Ramos (cell line): ENCODE results near the gene CYP4Z1.
"Not testable (repeated sequence)": the region's sequence is repeated elsewhere in the genome, so short reads cannot be mapped to it uniquely, and the experiment has no call there.

ENCODE experiments used
- in situ Hi-C: fragments of 300-500 bp; cut with MboI; formaldehyde crosslinking; loops from one replicate; pipeline ENCODE4 v1.14.3; 2022; ENCODE audit warnings: low sequenced_read_pairs; ENCODE audit not compliant: unreplicated experiment

CYP4Z1 gene

GRCh38 chr1:47067097-47067594, at the start of gene CYP4Z1:
TSS of gene CYP4Z1 (plus strand) at chr1:47067231. CDS start at chr1:47067491, 260 bp downstream.
- in situ Hi-C loops, result no loop called here

GRCh38 chr1:47021070-47021469, 46.0 kb upstream of the CYP4Z1 start:
- in situ Hi-C loops, result no loop called here

- in situ Hi-C loops, result no loop called here
Observed at GRCh38 chr1:47023268-47024140, 43.5 kb upstream of the CYP4Z1 start, which contains the start of gene CYP4X1. TSS of gene CYP4X1 (plus strand) at chr1:47023669. CDS start at chr1:47023818, 149 bp downstream.

GRCh38 chr1:47024141-47024801, 42.8 kb upstream of the CYP4Z1 start:
- in situ Hi-C loops, result no loop called here

- in situ Hi-C loops, result no loop called here
Observed at GRCh38 chr1:47030170-47030805, 36.7 kb upstream of the CYP4Z1 start.

- in situ Hi-C loops, result no loop called here
Observed at GRCh38 chr1:47031059-47031458, 36.0 kb upstream of the CYP4Z1 start.

- in situ Hi-C loops, result no loop called here
Observed at GRCh38 chr1:47031585-47031984, 35.4 kb upstream of the CYP4Z1 start.

GRCh38 chr1:47036764-47037163, 30.3 kb upstream of the CYP4Z1 start:
- in situ Hi-C loops, result no loop called here

- in situ Hi-C loops, result no loop called here
Observed at GRCh38 chr1:47059376-47059775, 7.7 kb upstream of the CYP4Z1 start.

- in situ Hi-C loops, result not testable (repeated sequence)
Observed at GRCh38 chr1:47069080-47069479, 2.0 kb downstream of the CYP4Z1 start.

GRCh38 chr1:47069509-47069908, 2.5 kb downstream of the CYP4Z1 start:
- in situ Hi-C loops, result not testable (repeated sequence)

GRCh38 chr1:47089356-47089755, 22.3 kb downstream of the CYP4Z1 start:
- in situ Hi-C loops, result loop anchor here (25.0 kb wide), 1 partner anchor 227 kb away; no protein-coding TSS in a partner anchor

GRCh38 chr1:47091476-47091875, 24.4 kb downstream of the CYP4Z1 start:
- in situ Hi-C loops, result loop anchor here (25.0 kb wide), 1 partner anchor 229 kb away; no protein-coding TSS in a partner anchor

- in situ Hi-C loops, result no loop called here
Observed at GRCh38 chr1:47104816-47105215, 37.8 kb downstream of the CYP4Z1 start.

GRCh38 chr1:47106792-47107191, 39.8 kb downstream of the CYP4Z1 start:
- in situ Hi-C loops, result no loop called here

GRCh38 chr1:47107851-47108574, 41.0 kb downstream of the CYP4Z1 start:
- in situ Hi-C loops, result not testable (repeated sequence)

- in situ Hi-C loops, result not testable (repeated sequence)
Observed at GRCh38 chr1:47109482-47109881, 42.5 kb downstream of the CYP4Z1 start.

- in situ Hi-C loops, result no loop called here
Observed at GRCh38 chr1:47113178-47113577, 46.1 kb downstream of the CYP4Z1 start.

GRCh38 chr1:47121039-47121438, 54.0 kb downstream of the CYP4Z1 start:
- in situ Hi-C loops, result not testable (repeated sequence)

- in situ Hi-C loops, result not testable (repeated sequence)
Observed at GRCh38 chr1:47124834-47125233, 57.8 kb downstream of the CYP4Z1 start.
